HEK293 (cell line): ENCODE measurements around the gene DPYSL4.
A peak's percentile ranks its signal among the peaks of the same experiment; 100 is the strongest.

ENCODE experiments used
- CTCF ChIA-PET: fragments of 350-600 bp; formaldehyde crosslinking; extraction: SDS; loops from one replicate; lab custom pipeline; 2021; ENCODE audit warnings: antibody characterized with exemption; lab: Yijun Ruan, JAX
- POLR2A ChIA-PET: fragments of 300-600 bp; formaldehyde crosslinking; extraction: SDS; loops from one replicate; lab custom pipeline; 2020; ENCODE audit warnings: antibody characterized with exemption, inconsistent platforms; lab: Yijun Ruan, JAX
- H3K27ac ChIP-seq: fragments of 200-500 bp; sonication (Bioruptor generic); 2 replicates; pipeline ENCODE4 v1.5.1; 2014; ENCODE audit warnings: low read depth, low read length, control low read depth, inconsistent platforms; ENCODE audit errors: extremely low read depth
- H3K36me3 ChIP-seq, 2 experiments: fragments of 200-500 bp in 1 of 2; sonication (Bioruptor generic) in 1 of 2; 1 replicate in 1 of 2; 2 replicates in 1 of 2; pipeline ENCODE4 v1.5.1; 2014 to 2017; ENCODE audit warnings: inconsistent platforms in 2 of 2, low read length in 2 of 2; ENCODE audit not compliant: control insufficient read depth in 2 of 2, insufficient read depth in 1 of 2
- H3K4me1 ChIP-seq: fragments of 200-500 bp; sonication (Bioruptor generic); 2 replicates; pipeline ENCODE4 v1.5.1; 2014; ENCODE audit warnings: mild to moderate bottlenecking, low read length, inconsistent platforms; ENCODE audit not compliant: control insufficient read depth, insufficient read depth
- H3K4me3 ChIP-seq: 2 replicates; pipeline ENCODE4 v1.5.1; 2011; ENCODE audit warnings: low read depth, mild to moderate bottlenecking, control low read depth, low read length, moderate library complexity
- H3K9me3 ChIP-seq: fragments of 200-500 bp; sonication (Bioruptor generic); 2 replicates; pipeline ENCODE4 v1.5.1; 2014; ENCODE audit warnings: low read depth, low read length, inconsistent platforms; ENCODE audit not compliant: control insufficient read depth, insufficient read depth
- BCL11B ChIP-seq: fragments of 450-650 bp; formaldehyde crosslinking; IDR thresholded peaks from 2 replicates; pipeline ENCODE4 v1.5.1; 2016; ENCODE audit warnings: low read depth, missing biosample characterization, missing genetic modification characterization
- GFI1B ChIP-seq: fragments of 450-650 bp; formaldehyde crosslinking; IDR thresholded peaks from 2 replicates; pipeline ENCODE4 v1.5.1; 2016; ENCODE audit warnings: missing biosample characterization, missing genetic modification characterization
- GLIS1 ChIP-seq: fragments of 450-650 bp; formaldehyde crosslinking; IDR thresholded peaks from 2 replicates; pipeline ENCODE4 v1.5.1; 2016; ENCODE audit warnings: missing biosample characterization, missing genetic modification characterization
- ZBTB17 ChIP-seq: fragments of 450-650 bp; formaldehyde crosslinking; IDR thresholded peaks from 2 replicates; pipeline ENCODE4 v1.5.1; 2016; ENCODE audit warnings: missing biosample characterization, missing genetic modification characterization
- ZIC2 ChIP-seq: fragments of 450-650 bp; formaldehyde crosslinking; IDR thresholded peaks from 2 replicates; pipeline ENCODE4 v1.5.1; 2016; ENCODE audit warnings: missing biosample characterization, missing genetic modification characterization
- ZNF169 ChIP-seq: fragments of 450-650 bp; formaldehyde crosslinking; IDR thresholded peaks from 2 replicates; pipeline ENCODE4 v1.5.1; 2016; ENCODE audit warnings: missing biosample characterization, missing genetic modification characterization
- ZNF174 ChIP-seq: fragments of 450-650 bp; formaldehyde crosslinking; IDR thresholded peaks from 2 replicates; pipeline ENCODE4 v1.5.0; 2017; ENCODE audit warnings: missing biosample characterization, mild to moderate bottlenecking, missing genetic modification characterization
- ZNF175 ChIP-seq: fragments of 450-650 bp; formaldehyde crosslinking; IDR thresholded peaks from 2 replicates; pipeline ENCODE4 v1.5.1; 2016; ENCODE audit warnings: missing biosample characterization, missing genetic modification characterization
- ZNF221 ChIP-seq: fragments of 450-650 bp; formaldehyde crosslinking; IDR thresholded peaks from 2 replicates; pipeline ENCODE4 v1.5.1; 2017; ENCODE audit warnings: missing biosample characterization, missing genetic modification characterization, borderline replicate concordance
- ZNF341 ChIP-seq: fragments of 450-650 bp; formaldehyde crosslinking; IDR thresholded peaks from 2 replicates; pipeline ENCODE4; 2016; ENCODE audit warnings: low read depth, missing biosample characterization, missing genetic modification characterization
- ZNF510 ChIP-seq: fragments of 450-650 bp; formaldehyde crosslinking; IDR thresholded peaks from 2 replicates; pipeline ENCODE4 v1.5.1; 2018; ENCODE audit warnings: mild to moderate bottlenecking, missing genetic modification characterization, missing biosample characterization; ENCODE audit not compliant: insufficient replicate concordance
- ZNF623 ChIP-seq: fragments of 450-650 bp; formaldehyde crosslinking; IDR thresholded peaks from 2 replicates; pipeline ENCODE4 v1.5.1; 2016; ENCODE audit warnings: missing biosample characterization, missing genetic modification characterization
- ZNF629 ChIP-seq: fragments of 450-650 bp; formaldehyde crosslinking; IDR thresholded peaks from 2 replicates; pipeline ENCODE4 v1.5.1; 2017; ENCODE audit warnings: missing biosample characterization, missing genetic modification characterization
- TF ChIP-seq, protein P1 (sequence below): fragments of 450-650 bp; formaldehyde crosslinking; IDR thresholded peaks from 2 replicates; pipeline ENCODE4 v1.5.1; 2016; ENCODE audit warnings: missing biosample characterization, missing genetic modification characterization, borderline replicate concordance
- TF ChIP-seq, protein P2 (sequence below): fragments of 450-650 bp; formaldehyde crosslinking; IDR thresholded peaks from 2 replicates; pipeline ENCODE4 v1.5.1; 2017; ENCODE audit warnings: missing biosample characterization, missing genetic modification characterization
- TF ChIP-seq, protein P3 (sequence below): sonication (generic); formaldehyde crosslinking; IDR thresholded peaks from 2 replicates; pipeline ENCODE4 v1.8.1; 2022; ENCODE audit warnings: mild to moderate bottlenecking, moderate library complexity, missing genetic modification reagents
- TF ChIP-seq, protein P4 (sequence below): fragments of 450-650 bp; formaldehyde crosslinking; IDR thresholded peaks from 2 replicates; pipeline ENCODE4 v1.5.1; 2016; ENCODE audit warnings: missing biosample characterization, missing genetic modification characterization
- TF ChIP-seq, protein P5 (sequence below): fragments of 450-650 bp; formaldehyde crosslinking; IDR thresholded peaks from 2 replicates; pipeline ENCODE4 v1.5.1; 2016; ENCODE audit warnings: missing biosample characterization, missing genetic modification characterization

DPYSL4 gene

DNA sequence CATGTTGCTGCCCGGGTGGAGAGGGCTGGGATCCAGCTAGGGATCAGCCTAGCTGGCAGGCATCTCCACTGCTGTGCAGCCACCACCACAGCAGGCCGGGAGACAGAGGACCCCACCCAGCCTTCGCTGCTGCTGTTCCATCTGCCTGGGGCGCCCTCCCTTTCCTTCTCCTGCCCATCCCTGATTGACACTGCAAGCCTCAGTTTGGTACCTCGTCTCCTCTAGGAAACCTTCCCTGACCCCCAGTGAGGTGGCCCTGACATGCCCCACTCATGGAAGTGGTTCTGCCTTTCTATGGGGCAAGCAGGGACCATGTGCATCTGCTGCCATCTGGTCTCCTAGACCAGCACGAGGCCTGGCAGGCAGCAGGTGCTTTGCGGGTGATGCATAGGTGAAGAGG is 30.4 kb upstream of the DPYSL4 start:
- no peaks in the 10 kb centered on the region for H3K36me3 ChIP-seq
- H3K27ac ChIP-seq, result no peak overlapping the region
- no peaks in the 10 kb centered on the region for H3K9me3 ChIP-seq
- ChIA-PET POLR2A (no interaction called here), CTCF (no interaction called here)
- TF ChIP-seq, protein P1, sequence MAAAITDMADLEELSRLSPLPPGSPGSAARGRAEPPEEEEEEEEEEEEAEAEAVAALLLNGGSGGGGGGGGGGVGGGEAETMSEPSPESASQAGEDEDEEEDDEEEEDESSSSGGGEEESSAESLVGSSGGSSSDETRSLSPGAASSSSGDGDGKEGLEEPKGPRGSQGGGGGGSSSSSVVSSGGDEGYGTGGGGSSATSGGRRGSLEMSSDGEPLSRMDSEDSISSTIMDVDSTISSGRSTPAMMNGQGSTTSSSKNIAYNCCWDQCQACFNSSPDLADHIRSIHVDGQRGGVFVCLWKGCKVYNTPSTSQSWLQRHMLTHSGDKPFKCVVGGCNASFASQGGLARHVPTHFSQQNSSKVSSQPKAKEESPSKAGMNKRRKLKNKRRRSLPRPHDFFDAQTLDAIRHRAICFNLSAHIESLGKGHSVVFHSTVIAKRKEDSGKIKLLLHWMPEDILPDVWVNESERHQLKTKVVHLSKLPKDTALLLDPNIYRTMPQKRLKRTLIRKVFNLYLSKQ (tag by site-specific recombination), result no peak
- peak; percentile 27; the same call in 1 of the 2 replicates for TF ChIP-seq ZNF341
- no peak overlapping the region for H3K4me3 ChIP-seq
- H3K4me1 ChIP-seq, result no peaks in the 10 kb centered on the region

DNA sequence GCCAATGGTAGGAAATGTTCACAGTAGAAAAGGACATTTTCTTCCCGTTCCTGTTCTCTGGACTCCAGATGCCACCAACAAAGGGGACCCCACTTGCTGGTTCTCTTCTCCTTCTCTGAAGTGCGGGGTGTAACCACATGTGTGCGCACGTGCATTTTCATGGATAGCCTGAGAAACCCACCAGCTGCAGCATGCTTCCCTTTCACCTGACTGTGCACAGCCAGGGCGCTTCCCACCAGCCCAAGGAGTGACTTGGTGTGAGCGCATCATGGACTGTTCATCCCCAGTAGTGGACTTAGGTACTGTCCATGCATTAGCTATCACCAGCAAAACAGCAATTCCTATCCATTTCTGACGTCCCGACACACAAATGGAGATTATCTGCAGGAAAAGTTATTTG is 29.6 kb upstream of the DPYSL4 start:
- CTCF ChIA-PET, result no interaction called here
- Histone ChIP-seq H3K27ac (no peak overlapping the region), H3K9me3 (no peaks in the 10 kb centered on the region)
- POLR2A ChIA-PET, result no interaction called here
- TF ChIP-seq GFI1B (tag by site-specific recombination), result no peak
- TF ChIP-seq, protein P2, sequence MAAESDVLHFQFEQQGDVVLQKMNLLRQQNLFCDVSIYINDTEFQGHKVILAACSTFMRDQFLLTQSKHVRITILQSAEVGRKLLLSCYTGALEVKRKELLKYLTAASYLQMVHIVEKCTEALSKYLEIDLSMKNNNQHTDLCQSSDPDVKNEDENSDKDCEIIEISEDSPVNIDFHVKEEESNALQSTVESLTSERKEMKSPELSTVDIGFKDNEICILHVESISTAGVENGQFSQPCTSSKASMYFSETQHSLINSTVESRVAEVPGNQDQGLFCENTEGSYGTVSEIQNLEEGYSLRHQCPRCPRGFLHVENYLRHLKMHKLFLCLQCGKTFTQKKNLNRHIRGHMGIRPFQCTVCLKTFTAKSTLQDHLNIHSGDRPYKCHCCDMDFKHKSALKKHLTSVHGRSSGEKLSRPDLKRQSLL (tag by site-specific recombination), result no peak
- TF ChIP-seq ZNF174 (tag by site-specific recombination), result no peak
- TF ChIP-seq ZNF169 (tag by site-specific recombination), result no peak
- no peak for TF ChIP-seq ZNF175 (tag by site-specific recombination)
- TF ChIP-seq, protein P3, sequence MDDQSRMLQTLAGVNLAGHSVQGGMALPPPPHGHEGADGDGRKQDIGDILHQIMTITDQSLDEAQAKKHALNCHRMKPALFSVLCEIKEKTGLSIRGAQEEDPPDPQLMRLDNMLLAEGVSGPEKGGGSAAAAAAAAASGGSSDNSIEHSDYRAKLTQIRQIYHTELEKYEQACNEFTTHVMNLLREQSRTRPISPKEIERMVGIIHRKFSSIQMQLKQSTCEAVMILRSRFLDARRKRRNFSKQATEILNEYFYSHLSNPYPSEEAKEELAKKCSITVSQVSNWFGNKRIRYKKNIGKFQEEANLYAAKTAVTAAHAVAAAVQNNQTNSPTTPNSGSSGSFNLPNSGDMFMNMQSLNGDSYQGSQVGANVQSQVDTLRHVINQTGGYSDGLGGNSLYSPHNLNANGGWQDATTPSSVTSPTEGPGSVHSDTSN (CRISPR knock-in tag), result no peak
- TF ChIP-seq ZBTB17, result no peak
- no peak for TF ChIP-seq ZNF623 (tag by site-specific recombination)
- TF ChIP-seq ZNF221 (tag by site-specific recombination), result no peak
- TF ChIP-seq, protein P4, sequence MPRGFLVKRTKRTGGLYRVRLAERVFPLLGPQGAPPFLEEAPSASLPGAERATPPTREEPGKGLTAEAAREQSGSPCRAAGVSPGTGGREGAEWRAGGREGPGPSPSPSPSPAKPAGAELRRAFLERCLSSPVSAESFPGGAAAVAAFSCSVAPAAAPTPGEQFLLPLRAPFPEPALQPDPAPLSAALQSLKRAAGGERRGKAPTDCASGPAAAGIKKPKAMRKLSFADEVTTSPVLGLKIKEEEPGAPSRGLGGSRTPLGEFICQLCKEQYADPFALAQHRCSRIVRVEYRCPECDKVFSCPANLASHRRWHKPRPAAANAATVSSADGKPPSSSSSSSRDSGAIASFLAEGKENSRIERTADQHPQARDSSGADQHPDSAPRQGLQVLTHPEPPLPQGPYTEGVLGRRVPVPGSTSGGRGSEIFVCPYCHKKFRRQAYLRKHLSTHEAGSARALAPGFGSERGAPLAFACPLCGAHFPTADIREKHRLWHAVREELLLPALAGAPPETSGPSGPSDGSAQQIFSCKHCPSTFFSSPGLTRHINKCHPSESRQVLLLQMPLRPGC (tag by site-specific recombination), result no peak
- TF ChIP-seq, all 188 proteins: peak for 0
- no peak overlapping the region for H3K4me3 ChIP-seq
- no peaks in the 10 kb centered on the region for H3K4me1 ChIP-seq
- no peaks in the 10 kb centered on the region for H3K36me3 ChIP-seq

DNA sequence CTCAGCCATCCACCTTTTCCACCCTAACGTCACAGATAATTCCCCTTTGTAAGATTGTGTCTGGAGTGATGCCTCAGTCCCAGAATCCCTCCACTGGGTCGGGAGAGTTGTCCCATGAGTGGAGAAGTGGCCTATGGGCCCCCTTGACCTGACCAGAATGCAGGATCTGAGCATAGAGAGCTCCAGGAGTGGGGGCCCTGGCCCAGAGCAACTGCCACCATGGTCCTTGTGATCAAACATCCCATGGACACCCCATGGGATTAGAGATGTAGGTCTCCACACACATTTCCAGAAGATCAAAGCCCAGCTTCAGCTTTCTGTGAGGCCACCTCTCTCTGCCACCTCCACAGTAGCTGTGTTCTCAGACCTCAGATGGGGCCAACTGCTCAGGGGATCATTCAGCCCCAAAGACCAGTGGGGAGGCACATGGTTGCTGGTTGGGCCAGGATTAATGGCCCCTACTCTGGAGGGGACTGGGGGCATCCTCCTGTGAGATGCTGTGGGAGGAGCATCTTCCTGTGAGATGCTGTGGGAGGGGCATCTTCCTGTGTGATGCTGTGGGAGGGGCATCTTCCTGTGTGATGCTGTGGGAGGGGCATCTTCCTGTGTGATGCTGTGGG is 28.5 kb upstream of the DPYSL4 start:
- ChIA-PET CTCF (no interaction called here), POLR2A (no interaction called here)
- H3K36me3 ChIP-seq, result no peaks in the 10 kb centered on the region
- no peaks in the 10 kb centered on the region; the same call in 1 of the 2 replicates for H3K4me1 ChIP-seq
- no peaks in the 10 kb centered on the region for H3K9me3 ChIP-seq
- TF ChIP-seq BCL11B (tag by site-specific recombination) (no peak), GLIS1 (tag by site-specific recombination) (peak; percentile 85), ZNF510 (tag by site-specific recombination) (no peak), ZIC2 (tag by site-specific recombination) (0 out of 2 replicates have a peak, but pooled peaks have one; percentile 13), ZNF629 (no peak)
- TF ChIP-seq, protein P5, sequence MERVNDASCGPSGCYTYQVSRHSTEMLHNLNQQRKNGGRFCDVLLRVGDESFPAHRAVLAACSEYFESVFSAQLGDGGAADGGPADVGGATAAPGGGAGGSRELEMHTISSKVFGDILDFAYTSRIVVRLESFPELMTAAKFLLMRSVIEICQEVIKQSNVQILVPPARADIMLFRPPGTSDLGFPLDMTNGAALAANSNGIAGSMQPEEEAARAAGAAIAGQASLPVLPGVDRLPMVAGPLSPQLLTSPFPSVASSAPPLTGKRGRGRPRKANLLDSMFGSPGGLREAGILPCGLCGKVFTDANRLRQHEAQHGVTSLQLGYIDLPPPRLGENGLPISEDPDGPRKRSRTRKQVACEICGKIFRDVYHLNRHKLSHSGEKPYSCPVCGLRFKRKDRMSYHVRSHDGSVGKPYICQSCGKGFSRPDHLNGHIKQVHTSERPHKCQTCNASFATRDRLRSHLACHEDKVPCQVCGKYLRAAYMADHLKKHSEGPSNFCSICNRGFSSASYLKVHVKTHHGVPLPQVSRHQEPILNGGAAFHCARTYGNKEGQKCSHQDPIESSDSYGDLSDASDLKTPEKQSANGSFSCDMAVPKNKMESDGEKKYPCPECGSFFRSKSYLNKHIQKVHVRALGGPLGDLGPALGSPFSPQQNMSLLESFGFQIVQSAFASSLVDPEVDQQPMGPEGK, result peak; percentile 60
- H3K4me3 ChIP-seq, result no peak overlapping the region
- H3K27ac ChIP-seq, result no peak overlapping the region
